GM13976 (cell line): ENCODE measurements around the gene UGT1A9.
"Not testable (repeated sequence)": the region's sequence is repeated elsewhere in the genome, so short reads cannot be mapped to it uniquely, and the experiment has no call there.

Experiments used
- DNase-seq: peaks from one replicate; pipeline ENCODE4 v3.0.0; 2012; ENCODE audit warnings: low spot score
- CTCF ChIP-seq: IDR thresholded peaks from 2 replicates; pipeline ENCODE4 v1.5.1; 2012; ENCODE audit warnings: borderline replicate concordance, mild to moderate bottlenecking; ENCODE audit not compliant: insufficient read depth; ENCODE audit errors: extremely low read depth, missing control alignments, control extremely low read depth
- in situ Hi-C: fragments of 300-500 bp; cut with MboI; formaldehyde crosslinking; loops from one replicate; pipeline ENCODE4 v1.12.0; 2022; ENCODE audit warnings: low sequenced_read_pairs, mixed read lengths, inconsistent platforms; ENCODE audit not compliant: unreplicated experiment

The UGT1A9 gene

GRCh38 chr2:233651430-233651829 lies 20.3 kb upstream of the UGT1A9 start:
- no peak for TF ChIP-seq CTCF
- DNase-seq: no peak
- in situ Hi-C loops: no loop called here

GRCh38 chr2:233654501-233654900 lies 17.2 kb upstream of the UGT1A9 start:
- TF ChIP-seq CTCF: no peak
- in situ Hi-C loops: no loop called here
- no peak for DNase-seq

- no peak for TF ChIP-seq CTCF
- DNase-seq: no peak
- in situ Hi-C loops: no loop called here
Measured at GRCh38 chr2:233655043-233655442, 16.7 kb upstream of the UGT1A9 start.

GRCh38 chr2:233655943-233656342 lies 15.8 kb upstream of the UGT1A9 start:
- DNase-seq, in situ Hi-C loops: not testable (repeated sequence)

GRCh38 chr2:233656443-233656842 lies 15.3 kb upstream of the UGT1A9 start:
- TF ChIP-seq CTCF: no peak
- no peak for DNase-seq
- in situ Hi-C loops: no loop called here

- in situ Hi-C loops: no loop called here
- no peak for TF ChIP-seq CTCF
- no peak for DNase-seq
Measured at GRCh38 chr2:233658610-233659009, 13.1 kb upstream of the UGT1A9 start.

- no peak for DNase-seq
- TF ChIP-seq CTCF: no peak
- in situ Hi-C loops: no loop called here
Measured at GRCh38 chr2:233663911-233664310, 7.8 kb upstream of the UGT1A9 start.
